ENCODE results near the gene FAM3B. TPM values are rescaled to one million over a fixed set of nuclear protein-coding genes. Genes with fewer than 3 reads are reported as not detected.

FAM3B gene
- total and polyA plus RNA-seq, 8 donors: 7.9 to 31.9 (median 13.0) TPM

DNA sequence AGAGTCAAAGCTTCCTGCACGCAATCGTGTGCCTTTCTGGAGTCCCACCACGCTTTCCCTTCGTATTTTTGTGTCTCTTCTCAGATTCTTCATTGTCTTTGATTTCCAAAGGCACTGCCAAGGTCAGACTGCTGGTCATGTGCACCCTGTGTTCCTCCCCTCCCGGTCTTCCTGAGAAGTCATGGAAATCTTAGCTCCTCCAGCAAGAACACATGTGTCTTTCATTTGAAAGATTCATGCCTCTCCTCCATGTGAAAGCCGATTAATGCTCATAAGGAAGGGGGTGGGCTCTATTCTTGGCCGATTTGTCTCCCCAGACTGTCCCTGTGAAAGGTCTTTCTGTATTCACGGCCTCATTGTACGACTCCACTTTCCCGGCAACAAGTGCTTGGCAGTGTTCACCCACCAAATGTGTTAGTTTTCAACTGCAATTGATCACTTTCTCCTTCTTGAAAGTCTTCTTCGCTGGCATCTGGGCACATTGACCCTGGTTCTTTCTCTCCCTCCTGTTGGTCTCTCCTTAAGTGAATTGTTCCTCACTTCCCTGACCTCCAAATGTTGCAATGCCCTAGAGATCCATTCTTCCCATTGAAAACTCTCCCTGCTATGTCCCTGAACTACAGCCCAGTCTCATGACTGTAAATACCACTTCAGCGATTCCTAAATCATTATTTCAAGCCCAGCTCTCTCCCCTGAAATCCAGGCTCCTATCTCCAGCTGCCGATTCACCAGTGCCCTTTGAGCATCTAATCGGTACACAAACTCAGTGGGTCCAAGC lies 70.6 kb downstream of the FAM3B start:
- Histone ChIP-seq H3K27me3 (no peaks in the 10 kb centered on the region), H3K36me3 (peaks cover 0 to 84% of the 10 kb centered on the region in 2 donors), H3K27ac (no peak overlapping the region), H3K4me3 (no peak overlapping the region), H3K4me1 (no peaks in the 10 kb centered on the region), H3K9me3 (no peaks in the 10 kb centered on the region)
- ATAC-seq (no peak), DNase-seq (no peak)
- TF ChIP-seq, protein P1, sequence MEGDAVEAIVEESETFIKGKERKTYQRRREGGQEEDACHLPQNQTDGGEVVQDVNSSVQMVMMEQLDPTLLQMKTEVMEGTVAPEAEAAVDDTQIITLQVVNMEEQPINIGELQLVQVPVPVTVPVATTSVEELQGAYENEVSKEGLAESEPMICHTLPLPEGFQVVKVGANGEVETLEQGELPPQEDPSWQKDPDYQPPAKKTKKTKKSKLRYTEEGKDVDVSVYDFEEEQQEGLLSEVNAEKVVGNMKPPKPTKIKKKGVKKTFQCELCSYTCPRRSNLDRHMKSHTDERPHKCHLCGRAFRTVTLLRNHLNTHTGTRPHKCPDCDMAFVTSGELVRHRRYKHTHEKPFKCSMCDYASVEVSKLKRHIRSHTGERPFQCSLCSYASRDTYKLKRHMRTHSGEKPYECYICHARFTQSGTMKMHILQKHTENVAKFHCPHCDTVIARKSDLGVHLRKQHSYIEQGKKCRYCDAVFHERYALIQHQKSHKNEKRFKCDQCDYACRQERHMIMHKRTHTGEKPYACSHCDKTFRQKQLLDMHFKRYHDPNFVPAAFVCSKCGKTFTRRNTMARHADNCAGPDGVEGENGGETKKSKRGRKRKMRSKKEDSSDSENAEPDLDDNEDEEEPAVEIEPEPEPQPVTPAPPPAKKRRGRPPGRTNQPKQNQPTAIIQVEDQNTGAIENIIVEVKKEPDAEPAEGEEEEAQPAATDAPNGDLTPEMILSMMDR (IDR thresholded peaks at IDR 0.05): no peak
- intact Hi-C loops (cut with DNase I): no loop called here

DNA sequence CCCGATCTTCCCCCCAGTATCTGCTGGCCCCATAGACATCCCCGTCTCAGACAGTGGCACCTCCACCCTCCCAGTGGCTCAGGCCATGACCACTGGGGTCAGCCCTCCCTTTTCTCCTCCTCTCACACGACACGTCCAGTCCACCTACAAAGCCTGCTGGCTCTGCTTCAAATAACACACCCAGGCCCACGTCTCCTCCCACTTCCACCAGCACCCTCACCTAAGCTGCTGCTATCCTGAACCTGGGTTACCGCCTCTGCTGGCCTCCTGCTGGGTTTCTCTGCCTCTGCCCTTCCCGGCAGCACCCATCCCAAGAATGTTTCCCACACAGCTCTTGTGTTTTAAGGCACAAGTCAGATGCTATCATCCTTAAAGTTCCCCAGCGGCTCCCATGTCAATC lies 71.2 kb downstream of the FAM3B start:
- Histone ChIP-seq H3K27me3 (no peaks in the 10 kb centered on the region), H3K4me3 (no peak overlapping the region), H3K27ac (no peak overlapping the region), H3K9me3 (no peaks in the 10 kb centered on the region), H3K4me1 (no peaks in the 10 kb centered on the region), H3K36me3 (peaks cover 0 to 78% of the 10 kb centered on the region in 2 donors)
- TF ChIP-seq, protein P1 (IDR thresholded peaks at IDR 0.05): no peak
- intact Hi-C loops (cut with DNase I): no loop called here
- ATAC-seq (no peak), DNase-seq (no peak)

DNA sequence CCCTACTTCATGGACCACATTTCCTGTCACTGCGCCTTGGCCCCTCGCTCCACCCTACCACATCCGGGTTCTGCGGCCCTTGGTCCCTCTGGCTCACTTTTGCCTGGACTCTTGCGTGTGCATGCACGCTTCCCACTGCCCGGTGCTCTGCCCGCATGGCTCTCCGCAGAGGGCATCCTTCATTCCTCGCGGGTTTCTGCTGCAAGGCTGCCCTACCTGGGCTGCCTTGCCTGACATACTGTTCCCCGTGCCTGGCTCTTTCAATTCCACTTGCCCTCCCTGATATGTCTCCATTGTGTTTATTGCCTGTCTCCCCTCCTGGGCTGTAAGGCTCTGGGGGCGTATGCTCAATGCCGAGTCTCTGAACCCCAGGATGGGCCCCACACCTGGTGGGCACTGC lies 71.7 kb downstream of the FAM3B start:
- H3K4me1 ChIP-seq: no peaks in the 10 kb centered on the region
- H3K27ac ChIP-seq: no peak overlapping the region
- intact Hi-C loops (cut with DNase I): no loop called here
- H3K27me3 ChIP-seq: no peaks in the 10 kb centered on the region
- H3K36me3 ChIP-seq: peaks cover 0 to 73% of the 10 kb centered on the region in 2 donors
- no peak overlapping the region for H3K4me3 ChIP-seq
- ATAC-seq (no peak), DNase-seq (no peak)
- TF ChIP-seq, protein P1 (IDR thresholded peaks at IDR 0.05): no peak
- no peaks in the 10 kb centered on the region for H3K9me3 ChIP-seq

DNA sequence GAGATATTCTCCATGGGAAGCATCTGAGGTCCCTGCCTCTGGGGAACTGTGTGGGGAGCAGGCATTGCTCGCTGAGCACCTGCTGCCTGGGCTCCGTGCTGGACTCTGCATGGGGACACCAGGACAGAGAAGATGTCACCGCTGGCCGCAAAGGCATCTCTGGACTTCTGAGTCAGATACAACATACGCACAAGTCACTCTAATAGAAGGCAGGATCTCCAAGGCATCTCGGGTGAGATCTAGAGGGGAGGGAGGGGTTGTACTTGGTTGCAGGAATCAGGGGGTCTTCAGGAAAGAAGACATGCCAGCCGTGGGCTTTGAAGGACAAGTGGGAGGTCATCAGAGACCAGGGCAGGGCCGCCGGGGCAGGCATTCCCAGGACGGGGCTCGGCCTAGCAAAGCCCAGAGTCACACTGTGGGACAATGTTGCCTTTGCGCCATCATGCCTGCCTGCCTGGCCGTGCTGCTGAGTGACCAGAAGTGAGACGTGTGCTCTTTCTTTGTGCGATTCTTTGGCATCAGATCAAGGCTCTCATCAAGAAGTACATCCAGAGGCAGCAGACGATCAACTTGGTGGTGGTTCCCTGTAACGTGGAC lies 73.5 kb downstream of the FAM3B start:
- ATAC-seq: no peak
- no peaks in the 10 kb centered on the region for H3K27me3 ChIP-seq
- H3K4me1 ChIP-seq: no peaks in the 10 kb centered on the region
- no peak overlapping the region for H3K27ac ChIP-seq
- intact Hi-C loops (cut with DNase I): no loop called here
- TF ChIP-seq, protein P1 (IDR thresholded peaks at IDR 0.05): no peak
- no peak for DNase-seq
- H3K4me3 ChIP-seq: no peak overlapping the region
- no peaks in the 10 kb centered on the region for H3K9me3 ChIP-seq
- peaks cover 0 to 61% of the 10 kb centered on the region in 2 donors for H3K36me3 ChIP-seq

DNA sequence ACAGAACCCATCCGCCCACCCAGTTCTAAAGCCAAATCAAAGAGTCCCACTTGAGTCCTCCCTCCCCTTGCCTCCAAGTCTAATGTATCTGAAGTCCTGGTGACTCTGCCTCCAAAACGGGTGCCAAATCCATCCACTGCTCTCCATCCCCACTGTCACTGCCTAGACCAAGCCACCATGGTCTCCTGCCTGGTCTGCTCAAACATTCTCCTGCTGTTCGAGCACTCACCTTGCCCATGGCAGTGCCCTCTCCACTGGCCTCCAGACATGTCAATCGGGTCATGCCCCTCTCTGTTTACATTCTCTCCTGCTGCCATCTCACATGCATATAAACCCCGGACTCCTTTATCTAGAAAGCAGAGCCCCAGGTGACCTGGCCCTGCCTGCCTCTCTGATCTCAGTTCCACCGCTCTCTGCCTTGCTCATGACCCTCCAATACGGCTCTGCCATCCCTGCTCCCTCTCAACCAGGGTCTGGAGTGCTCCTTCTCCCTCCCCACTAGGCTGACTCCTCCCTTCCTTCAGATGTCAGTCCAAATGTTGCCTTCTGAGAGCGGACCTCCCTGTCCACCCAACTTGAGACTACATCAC lies 77.4 kb downstream of the FAM3B start:
- no peak overlapping the region for H3K4me3 ChIP-seq
- DNase-seq: no peak
- H3K27me3 ChIP-seq: no peaks in the 10 kb centered on the region
- TF ChIP-seq, protein P1 (IDR thresholded peaks at IDR 0.05): no peak
- no peaks in the 10 kb centered on the region for H3K9me3 ChIP-seq
- peaks cover 0 to 23% of the 10 kb centered on the region in 2 donors for H3K4me1 ChIP-seq
- no peak overlapping the region for H3K27ac ChIP-seq
- no peak for ATAC-seq
- peaks cover 0 to 64% of the 10 kb centered on the region in 2 donors for H3K36me3 ChIP-seq
- intact Hi-C loops (cut with DNase I): no loop called here

All from left lung (tissue), 10 donors.